Heart left ventricle (tissue), 16 donors: ENCODE results near the gene DIRAS1. TPM values are rescaled to one million over a fixed set of nuclear protein-coding genes. Genes with fewer than 3 reads are reported as not detected.

ENCODE experiments used
- ATAC-seq, 4 donors: fragments of 200-7000 bp; cut with Tn5 transposase; one replicate each; pipeline ENCODE4 v1.9.1; 2020 to 2022; ENCODE audit warnings: moderate library complexity in 4 of 4, mild to moderate bottlenecking in 3 of 4, moderate number of reproducible peaks in 1 of 4
- DNase-seq, 5 donors: peaks; one replicate each; pipeline ENCODE4 v3.0.0-alpha.2; 2020
- H3K27ac ChIP-seq, 12 donors: fragments of 200-600 bp; sonication (generic) in 4 of 12; one replicate each; pipeline versions ENCODE4 v1.5.0 to v1.8.0; 2016 to 2022; ENCODE audit warnings: mild to moderate bottlenecking in 2 of 12
- H3K27me3 ChIP-seq, 9 donors: fragments of 200-600 bp; sonication (generic) in 2 of 9; one replicate each; pipeline versions ENCODE4 v1.5.1 to v1.8.0; 2016 to 2022; ENCODE audit warnings: mild to moderate bottlenecking in 3 of 9
- H3K36me3 ChIP-seq, 9 donors: fragments of 200-600 bp; sonication (generic) in 2 of 9; one replicate each; pipeline versions ENCODE4 v1.5.0 to v1.8.0; 2018 to 2022; ENCODE audit warnings: mild to moderate bottlenecking in 2 of 9
- H3K4me1 ChIP-seq, 12 donors: fragments of 200-600 bp; sonication (generic) in 4 of 12; one replicate each; pipeline versions ENCODE4 v1.5.0 to v1.8.0; 2016 to 2022; ENCODE audit warnings: mild to moderate bottlenecking in 3 of 12
- H3K4me3 ChIP-seq, 12 donors: fragments of 200-600 bp; sonication (generic) in 4 of 12; one replicate each; pipeline versions ENCODE4 v1.5.0 to v1.8.0; 2017 to 2022; ENCODE audit warnings: mild to moderate bottlenecking in 9 of 12, moderate library complexity in 4 of 12
- H3K9me3 ChIP-seq, 12 donors: fragments of 200-600 bp; sonication (generic) in 4 of 12; one replicate each; pipeline versions ENCODE4 v1.5.0 to v1.8.0; 2016 to 2022; ENCODE audit warnings: mild to moderate bottlenecking in 1 of 12
- CTCF ChIP-seq, 12 donors: fragments of 200-600 bp; sonication (generic) in 4 of 12; IDR thresholded peaks; one replicate each; pipeline versions ENCODE4 v1.5.0 to v1.8.0; 2018 to 2022; ENCODE audit warnings: antibody characterized with exemption in 12 of 12, mild to moderate bottlenecking in 5 of 12
- POLR2A ChIP-seq, 2 donors: fragments of 450-650 bp; IDR thresholded peaks; one replicate each; pipeline ENCODE4 v1.6.1; 2017; ENCODE audit warnings: antibody characterized with exemption in 2 of 2, mild to moderate bottlenecking in 2 of 2, moderate library complexity in 2 of 2
- WGBS, 4 donors: extraction: QIAGEN DNeasy Blood & Tissue Kit in 2 of 4; methylation state at CpG; one replicate each; pipeline versions ENCODE4 v1.1.5 to v1.1.7; 2013 to 2018; 5-methylcytosine and 5-hydroxymethylcytosine counted together
- intact Hi-C, 10 donors: fragments of 100-400 bp; cut with DNase I; formaldehyde crosslinking; loops; one replicate each; pipeline versions ENCODE4 v1.11.1 to v1.14.2; 2022
- polyA plus RNA-seq, 2 donors: library from polyadenylated mRNA; stranded (reverse); fragments of 200-250 nt; gene quantifications; one replicate each; pipeline ENCODE4 v1.2.3, GENCODE V29; 2013
- total RNA-seq, 9 donors: library from RNA; depleted of rRNA in 2 of 9; stranded (reverse); fragments of >200 nt in 2 of 9; fragmentation: NEBNext Ultra II Directional in 3 of 9; extraction: Animal tissue kit (Norgen Biotek cat#: 25700) in 3 of 9; gene quantifications; one replicate each; pipeline versions ENCODE4 v1.1.0 to v1.2.4, GENCODE V29; 2016 to 2023
- donor health status: ischemic (EF 13 %, LVEDD 7.1; RV severe dilation, severe dysfunction).
- donor health status: healthy with polysubstance abuse.
- donor health status: DM: no; HTN: yes; CAD: no.
- donor health status: DM: no; HTN: no; CAD: no.
- donor health status: ischemic (EF 25% LVEDD 6.9; RV normal size, moderate dysfunction).
- donor health status: ischemic (EF 25% LVEDD 5.7; RV mildly dilated, moderate dysfunction).
- donor health status: healthy.
- donor health status: DM: yes; HTN: yes; CAD: no.
- donor health status: ischemic (EF 35%, LVEDD 5.7; RV mildly dilated, moderate dysfunction).
- donor health status: nonischemic (EF 11% LVEDD 7.7; RV severe dilation, severe dysfunction).
- donor health status: DM: yes; HTN: yes; CAD: no.
- donor health status: PGD.
- donor health status: ischemic (EF 29% LVEDD 5.4; RV normal size, mild dysfunction).
- donor health status: nonischemic (EF 23%, LVEDD 6.1; RV moderate dilation, normal function).

DIRAS1 gene
- total and polyA plus RNA-seq, 11 donors: 77.4 to 191 (median 142) TPM

- H3K27ac ChIP-seq: no peak overlapping the region
- ATAC-seq (peak in 2 of 4 donors; percentile 9), DNase-seq (no peak)
- 91 to 94% (median 94%) methylated on average over 43 to 48 of the region's 48 CpGs for WGBS, 4 donors
- no peaks in the 10 kb centered on the region for H3K4me1 ChIP-seq
- peaks cover 0 to 90% (median 84%) of the 10 kb centered on the region in 9 donors for H3K36me3 ChIP-seq
- no peak for TF ChIP-seq CTCF (IDR thresholded peaks at IDR 0.05)
- no peak for TF ChIP-seq POLR2A (IDR thresholded peaks at IDR 0.05)
- no peaks in the 10 kb centered on the region for H3K27me3 ChIP-seq
- intact Hi-C loops: no loop called here
- H3K4me3 ChIP-seq: no peak overlapping the region
- no peaks in the 10 kb centered on the region for H3K9me3 ChIP-seq
These were observed 36.0 kb upstream of the DIRAS1 start for GRCh38 chr19:2756921-2757881.

GRCh38 chr19:2756477-2756876 is 35.3 kb upstream of the DIRAS1 start:
- Histone ChIP-seq H3K9me3 (no peaks in the 10 kb centered on the region), H3K4me3 (no peak overlapping the region), H3K27me3 (no peaks in the 10 kb centered on the region), H3K27ac (no peak overlapping the region), H3K4me1 (no peaks in the 10 kb centered on the region), H3K36me3 (peaks cover 0 to 83% (median 79%) of the 10 kb centered on the region in 9 donors)
- 72 to 84% (median 80%) methylated on average over 8 of the region's 8 CpGs for WGBS, 4 donors
- DNase-seq (no peak), ATAC-seq (no peak)
- intact Hi-C loops: no loop called here
- TF ChIP-seq CTCF (IDR thresholded peaks at IDR 0.05) (no peak), POLR2A (IDR thresholded peaks at IDR 0.05) (no peak)

GRCh38 chr19:2755811-2756210 is 34.6 kb upstream of the DIRAS1 start:
- Histone ChIP-seq H3K27ac (no peak overlapping the region), H3K9me3 (no peaks in the 10 kb centered on the region), H3K4me1 (peaks cover 0 to 3% (median 0%) of the 10 kb centered on the region in 12 donors), H3K4me3 (no peak overlapping the region), H3K36me3 (peaks cover 0 to 76% (median 72%) of the 10 kb centered on the region in 9 donors), H3K27me3 (no peaks in the 10 kb centered on the region)
- DNase-seq: no peak
- 86 to 95% (median 93%) methylated on average over 16 of the region's 16 CpGs for WGBS, 4 donors
- intact Hi-C loops: loop anchor here in 1 of 10 donors (2.0 kb wide), 1 partner anchor 103 kb away; no protein-coding TSS in a partner anchor
- ATAC-seq: no peak
- TF ChIP-seq CTCF (IDR thresholded peaks at IDR 0.05) (no peak), POLR2A (IDR thresholded peaks at IDR 0.05) (no peak)

GRCh38 chr19:2755448-2755705 is 34.2 kb upstream of the DIRAS1 start:
- Histone ChIP-seq H3K27me3 (no peaks in the 10 kb centered on the region), H3K4me1 (peaks cover 0 to 5% (median 0%) of the 10 kb centered on the region in 12 donors), H3K27ac (no peak overlapping the region), H3K9me3 (no peaks in the 10 kb centered on the region), H3K4me3 (no peak overlapping the region), H3K36me3 (peaks cover 0 to 72% (median 68%) of the 10 kb centered on the region in 9 donors)
- ATAC-seq: no peak
- intact Hi-C loops: loop anchor here in 1 of 10 donors (2.0 kb wide), 1 partner anchor 103 kb away; no protein-coding TSS in a partner anchor
- TF ChIP-seq POLR2A (IDR thresholded peaks at IDR 0.05): no peak
- no peak for TF ChIP-seq CTCF (IDR thresholded peaks at IDR 0.05)
- 91 to 92% (median 92%) methylated on average over 12 to 16 of the region's 16 CpGs for WGBS, 4 donors
- DNase-seq: no peak
